HL-60 (cell line): ENCODE measurements around the gene NEK11.

Source experiments
- POLR2AphosphoS5 ChIP-seq: IDR thresholded peaks from 2 replicates; pipeline ENCODE4 v1.6.1; 2012; ENCODE audit warnings: low read depth
- TF ChIP-seq, protein P1 (sequence below): IDR thresholded peaks from one replicate; pipeline ENCODE4 v1.5.1; 2011; ENCODE audit warnings: low read length, control low read depth, inconsistent platforms; ENCODE audit not compliant: insufficient read depth

DNA sequence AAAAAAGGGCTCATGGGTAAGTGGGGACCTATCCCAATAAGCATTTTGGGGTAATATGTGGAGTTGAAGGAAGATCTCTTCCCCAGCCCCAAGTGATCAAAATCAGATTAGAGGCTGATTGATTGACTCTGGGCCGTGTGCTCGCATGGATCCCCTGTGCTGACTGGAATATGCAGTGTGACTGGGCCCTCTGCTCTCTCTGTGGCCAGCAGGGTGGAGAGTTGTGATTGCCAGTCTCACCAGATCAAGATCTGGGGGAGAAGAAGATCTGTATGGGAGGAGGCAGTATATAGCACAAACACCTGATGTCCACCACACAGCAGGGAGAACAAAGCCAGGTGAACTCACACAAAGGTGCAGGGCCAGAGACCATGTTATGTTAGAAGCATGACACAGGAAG lies 363.7 kb downstream of the NEK11 start:
- TF ChIP-seq, protein P1, sequence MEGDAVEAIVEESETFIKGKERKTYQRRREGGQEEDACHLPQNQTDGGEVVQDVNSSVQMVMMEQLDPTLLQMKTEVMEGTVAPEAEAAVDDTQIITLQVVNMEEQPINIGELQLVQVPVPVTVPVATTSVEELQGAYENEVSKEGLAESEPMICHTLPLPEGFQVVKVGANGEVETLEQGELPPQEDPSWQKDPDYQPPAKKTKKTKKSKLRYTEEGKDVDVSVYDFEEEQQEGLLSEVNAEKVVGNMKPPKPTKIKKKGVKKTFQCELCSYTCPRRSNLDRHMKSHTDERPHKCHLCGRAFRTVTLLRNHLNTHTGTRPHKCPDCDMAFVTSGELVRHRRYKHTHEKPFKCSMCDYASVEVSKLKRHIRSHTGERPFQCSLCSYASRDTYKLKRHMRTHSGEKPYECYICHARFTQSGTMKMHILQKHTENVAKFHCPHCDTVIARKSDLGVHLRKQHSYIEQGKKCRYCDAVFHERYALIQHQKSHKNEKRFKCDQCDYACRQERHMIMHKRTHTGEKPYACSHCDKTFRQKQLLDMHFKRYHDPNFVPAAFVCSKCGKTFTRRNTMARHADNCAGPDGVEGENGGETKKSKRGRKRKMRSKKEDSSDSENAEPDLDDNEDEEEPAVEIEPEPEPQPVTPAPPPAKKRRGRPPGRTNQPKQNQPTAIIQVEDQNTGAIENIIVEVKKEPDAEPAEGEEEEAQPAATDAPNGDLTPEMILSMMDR = no peak
- no peak for TF ChIP-seq POLR2AphosphoS5
